ENCODE data around the gene TMEM175. TPM values are rescaled to one million over a fixed set of nuclear protein-coding genes. Genes with fewer than 3 reads are reported as not detected.

TMEM175 gene
- total and polyA plus RNA-seq, 2 of the 8 experiments (the other 6 are each of a cell fraction or from before 2014, with no cell fraction given), result 4.9 to 20.7 TPM

- peaks cover 12 to 51% of the 10 kb centered on the region in 2 experiments for H3K79me2 ChIP-seq (ENCODE audit: control insufficient read depth in 1 of 2, insufficient read depth in 2 of 2, low read length in 2 of 2)
- H4K5ac ChIP-seq (ENCODE audit: insufficient read length, low read depth, low read length), result no peak overlapping the region
- H4K91ac ChIP-seq (replicated peaks; ENCODE audit: insufficient read length, low read length), result no peak overlapping the region
- no peak for TF ChIP-seq HDAC2 (IDR thresholded peaks at IDR 0.05; ENCODE audit: borderline replicate concordance in 1 of 2, low read depth in 2 of 2, low read length in 2 of 2)
- no peak for TF ChIP-seq YY1 (IDR thresholded peaks at IDR 0.05; ENCODE audit: low read depth, low read length)
- TF ChIP-seq SAP30 (IDR thresholded peaks at IDR 0.05; ENCODE audit: insufficient read depth, insufficient replicate concordance, low read length), result no peak
- TF ChIP-seq RXRA (IDR thresholded peaks at IDR 0.05; ENCODE audit: insufficient read depth, low read depth, low read length), result no peak
- TF ChIP-seq E2F6 (IDR thresholded peaks at IDR 0.05), result no peak
- TF ChIP-seq PHF8 (conservative IDR thresholded peaks at IDR 0.05; ENCODE audit: low read depth, low read length), result no peak
- TF ChIP-seq SIRT6 (IDR thresholded peaks at IDR 0.05; ENCODE audit: low read length), result no peak
- TF ChIP-seq KDM1A (IDR thresholded peaks at IDR 0.05; ENCODE audit: borderline replicate concordance, low read length), result no peak
- TF ChIP-seq CEBPB (IDR thresholded peaks at IDR 0.05; ENCODE audit: low read depth, low read length), result no peak
- no peak for TF ChIP-seq MAFK (IDR thresholded peaks at IDR 0.05; ENCODE audit: low read depth, low read length)
- no peak for TF ChIP-seq ASH2L (IDR thresholded peaks at IDR 0.05; ENCODE audit: low read length)
- no peak for TF ChIP-seq POU5F1 (IDR thresholded peaks at IDR 0.05; ENCODE audit: low read depth, low read length)
- no peaks in the 10 kb centered on the region for H3K27me3 ChIP-seq (replicated peaks in 1 of 4; ENCODE audit: control insufficient read depth in 3 of 4, extremely low read depth in 1 of 4, insufficient read depth in 3 of 4, low read length in 3 of 4)
- H3K27ac ChIP-seq (ENCODE audit: low read depth, low read length), result no peak overlapping the region
- H2BK12ac ChIP-seq (ENCODE audit: low read depth, low read length), result no peak overlapping the region
- no peak overlapping the region for H2BK5ac ChIP-seq (ENCODE audit: low read depth, low read length)
- H2AFZ ChIP-seq (ENCODE audit: low read length), result no peak overlapping the region
- H3K36me3 ChIP-seq (ENCODE audit: control insufficient read depth in 2 of 4, insufficient read depth in 4 of 4, low read length in 3 of 4), result peaks cover 0 to 8% (median 3%) of the 10 kb centered on the region in 4 experiments; a peak in 3 of 8 replicates
- no peak overlapping the region for H3K14ac ChIP-seq (ENCODE audit: insufficient read length)
- 88% methylated on average over 18 of the region's 20 CpGs; no CpG with 5 or more reads in 1 of the 2 experiments for WGBS, 2 experiments (ENCODE audit: extremely low coverage in 1 of 2, insufficient coverage in 1 of 2, insufficient read length in 1 of 2, insufficient replicate concordance in 2 of 2, low coverage in 1 of 2, low lambda C conversion rate in 2 of 2, missing lambda C conversion rate in 1 of 2)
- no peaks in the 10 kb centered on the region for H3K9me3 ChIP-seq (ENCODE audit: insufficient read depth in 2 of 2, low read depth in 1 of 2, low read length in 1 of 2)
- ChIA-PET CTCF (ENCODE audit: partially characterized antibody) (no interaction called here), POLR2A (ENCODE audit: partially characterized antibody) (no interaction called here)
- no peak overlapping the region for H3K4ac ChIP-seq (replicated peaks; ENCODE audit: insufficient read length, low read depth, low read length)
- peaks cover 6 to 11% of the 10 kb centered on the region in 2 experiments for H4K20me1 ChIP-seq (replicated peaks in 1 of 2; ENCODE audit: control insufficient read depth in 1 of 2, insufficient read depth in 2 of 2, low read length in 2 of 2)
- no peak overlapping the region for H2BK15ac ChIP-seq (ENCODE audit: low read length)
- no peak overlapping the region for H4K8ac ChIP-seq (ENCODE audit: extremely low read depth, insufficient read depth, low read length)
- no peak overlapping the region for H3K9ac ChIP-seq (replicated peaks in 1 of 4; ENCODE audit: extremely low read depth in 1 of 4, low read depth in 3 of 4, low read length in 3 of 4)
- no peak overlapping the region for H3K4me2 ChIP-seq (ENCODE audit: insufficient read depth in 1 of 2, low read depth in 2 of 2, low read length in 2 of 2)
- H3K4me3 ChIP-seq (ENCODE audit: extremely low read depth in 1 of 4, insufficient read depth in 2 of 4, low read depth in 3 of 4, low read length in 4 of 4), result no peak overlapping the region
- peaks cover 13% of the 10 kb centered on the region for H3K79me1 ChIP-seq (ENCODE audit: low read depth, low read length)
- H3K56ac ChIP-seq (replicated peaks; ENCODE audit: insufficient read length, low read depth, low read length), result no peak overlapping the region
- H3K23me2 ChIP-seq (ENCODE audit: low read depth, low read length), result no peaks in the 10 kb centered on the region
- H3K4me1 ChIP-seq (replicated peaks in 1 of 4; ENCODE audit: control insufficient read depth in 3 of 4, insufficient read depth in 4 of 4, low read length in 3 of 4), result no peaks in the 10 kb centered on the region
- no peak overlapping the region for H2AK5ac ChIP-seq (ENCODE audit: low read depth, low read length)
- no peak overlapping the region for H3K18ac ChIP-seq (ENCODE audit: extremely low read depth, low read length)
- FAIRE-seq (no peak), DNase-seq (ENCODE audit: low read depth in 1 of 2, low spot score in 2 of 2) (no peak)
- no peak overlapping the region for H2BK20ac ChIP-seq (ENCODE audit: low read length)
- no peak overlapping the region for H3K23ac ChIP-seq (ENCODE audit: insufficient read length)
- H2BK120ac ChIP-seq (replicated peaks; ENCODE audit: low read depth, low read length), result no peak overlapping the region
Measured at GRCh38 chr4:915041-915474, 17.2 kb upstream of the TMEM175 start.
